ENCODE results near the gene DDA1. TPM values are rescaled to one million over a fixed set of nuclear protein-coding genes. Genes with fewer than 3 reads are reported as not detected.
A peak's percentile ranks its signal among the peaks of the same experiment; 100 is the strongest.

The DDA1 gene
- total RNA-seq, 1 donor from 2014 or later, result 21.9 TPM

DNA sequence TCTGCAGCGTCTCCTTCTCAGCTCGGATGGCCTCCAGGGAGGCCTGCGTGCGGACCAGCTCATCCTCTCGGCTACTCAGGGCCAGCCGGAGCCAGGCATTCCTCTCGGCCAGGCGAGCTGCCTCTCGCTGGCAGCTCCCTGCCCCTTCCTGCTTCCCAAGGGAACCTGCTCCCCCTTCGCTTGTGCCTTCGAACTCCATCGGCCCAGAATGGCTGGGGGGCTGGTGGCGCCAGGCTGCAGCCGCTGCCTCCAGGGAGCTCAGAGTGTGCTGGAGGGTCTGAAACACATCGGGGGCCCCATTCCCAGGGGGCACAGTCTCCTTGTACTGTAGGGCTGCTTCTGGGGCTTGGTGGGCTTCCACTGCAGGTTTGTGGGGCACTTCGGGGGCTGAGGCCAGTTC is 46.8 kb upstream of the DDA1 start:
- TF ChIP-seq EZH2 (IDR thresholded peaks at IDR 0.05) (no peak), EZH2phosphoT487 (IDR thresholded peaks at IDR 0.05) (no peak)
- TF ChIP-seq, protein P1, sequence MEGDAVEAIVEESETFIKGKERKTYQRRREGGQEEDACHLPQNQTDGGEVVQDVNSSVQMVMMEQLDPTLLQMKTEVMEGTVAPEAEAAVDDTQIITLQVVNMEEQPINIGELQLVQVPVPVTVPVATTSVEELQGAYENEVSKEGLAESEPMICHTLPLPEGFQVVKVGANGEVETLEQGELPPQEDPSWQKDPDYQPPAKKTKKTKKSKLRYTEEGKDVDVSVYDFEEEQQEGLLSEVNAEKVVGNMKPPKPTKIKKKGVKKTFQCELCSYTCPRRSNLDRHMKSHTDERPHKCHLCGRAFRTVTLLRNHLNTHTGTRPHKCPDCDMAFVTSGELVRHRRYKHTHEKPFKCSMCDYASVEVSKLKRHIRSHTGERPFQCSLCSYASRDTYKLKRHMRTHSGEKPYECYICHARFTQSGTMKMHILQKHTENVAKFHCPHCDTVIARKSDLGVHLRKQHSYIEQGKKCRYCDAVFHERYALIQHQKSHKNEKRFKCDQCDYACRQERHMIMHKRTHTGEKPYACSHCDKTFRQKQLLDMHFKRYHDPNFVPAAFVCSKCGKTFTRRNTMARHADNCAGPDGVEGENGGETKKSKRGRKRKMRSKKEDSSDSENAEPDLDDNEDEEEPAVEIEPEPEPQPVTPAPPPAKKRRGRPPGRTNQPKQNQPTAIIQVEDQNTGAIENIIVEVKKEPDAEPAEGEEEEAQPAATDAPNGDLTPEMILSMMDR (IDR thresholded peaks at IDR 0.05), result no peak
- Histone ChIP-seq H3K9ac (no peak overlapping the region), H4K20me1 (ENCODE audit: low read depth) (no peaks in the 10 kb centered on the region), H3K4me2 (no peak overlapping the region), H2AFZ (replicated peaks) (no peak overlapping the region), H3K4me1 (no peaks in the 10 kb centered on the region), H3F3A (ENCODE audit: low read depth) (peaks cover 20% of the 10 kb centered on the region), H3K27me3 (no peaks in the 10 kb centered on the region), H3K36me3 (no peaks in the 10 kb centered on the region), H3K9me3 (ENCODE audit: low read depth) (no peaks in the 10 kb centered on the region), H3K79me2 (ENCODE audit: low read depth) (peaks cover 2% of the 10 kb centered on the region), H3K4me3 (no peak overlapping the region), H3K27ac (no peak overlapping the region)
- Mint-ChIP-seq H3K36me3 (no peaks in the 10 kb centered on the region), H3K27ac (peak overlapping the region; percentile 82), H3K4me1 (peaks cover 23% of the 10 kb centered on the region), H3K27me3 (ENCODE audit: insufficient read depth, low read depth) (peaks cover 10% of the 10 kb centered on the region), H3K4me3 (peak overlapping the region; percentile 33), H3K9me3 (no peaks in the 10 kb centered on the region)
- DNase-seq (ENCODE audit: low spot score), result no peak

DNA sequence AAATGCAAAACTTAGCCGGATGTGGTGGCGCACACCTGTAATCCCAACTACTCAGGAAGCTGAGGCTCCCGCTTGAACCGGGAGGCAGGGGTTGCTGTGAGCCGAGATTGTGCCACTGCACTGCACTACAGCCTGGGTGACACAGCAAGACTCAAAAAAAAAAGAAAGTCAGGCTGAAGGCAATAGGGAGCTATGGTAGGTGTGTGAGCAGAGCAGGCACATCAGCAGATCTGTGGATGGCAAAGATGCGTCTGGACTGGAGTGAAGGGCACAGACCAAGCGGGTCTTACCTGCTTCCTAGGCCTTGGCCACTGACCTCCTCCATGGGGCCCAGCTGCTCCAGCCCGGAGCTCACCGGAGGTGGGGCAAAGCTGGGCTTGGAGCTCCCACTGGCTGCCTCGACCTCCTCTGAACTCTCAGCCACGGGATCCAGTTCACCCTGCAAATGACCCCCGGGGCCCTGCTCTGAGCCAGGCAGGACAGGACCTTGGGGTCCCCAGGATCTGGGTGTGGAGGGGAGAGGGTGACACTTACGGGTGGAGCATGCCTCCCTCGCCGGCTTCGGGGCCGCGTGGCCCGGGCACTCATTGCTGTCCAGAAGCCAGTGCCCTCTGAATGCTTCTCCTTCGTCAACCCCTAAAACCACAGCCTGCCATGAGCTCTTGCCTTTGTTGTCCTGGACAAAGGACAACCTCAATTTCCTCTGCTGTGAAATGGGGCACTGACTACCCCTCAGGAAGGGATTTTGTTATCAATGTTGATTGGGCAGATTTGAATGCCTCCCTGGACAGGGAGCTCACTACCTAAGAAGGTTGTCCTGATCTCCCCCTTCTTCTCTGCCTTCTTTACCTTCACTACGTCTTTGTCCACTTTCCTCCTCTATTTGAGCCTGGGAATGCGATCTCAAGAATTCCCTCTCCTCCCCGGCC is 45.4 kb upstream of the DDA1 start:
- no peak for DNase-seq (ENCODE audit: low spot score)
- Histone ChIP-seq H3K79me2 (ENCODE audit: low read depth) (peaks cover 16% of the 10 kb centered on the region), H2AFZ (replicated peaks) (peak overlapping the region; percentile 87)

DNA sequence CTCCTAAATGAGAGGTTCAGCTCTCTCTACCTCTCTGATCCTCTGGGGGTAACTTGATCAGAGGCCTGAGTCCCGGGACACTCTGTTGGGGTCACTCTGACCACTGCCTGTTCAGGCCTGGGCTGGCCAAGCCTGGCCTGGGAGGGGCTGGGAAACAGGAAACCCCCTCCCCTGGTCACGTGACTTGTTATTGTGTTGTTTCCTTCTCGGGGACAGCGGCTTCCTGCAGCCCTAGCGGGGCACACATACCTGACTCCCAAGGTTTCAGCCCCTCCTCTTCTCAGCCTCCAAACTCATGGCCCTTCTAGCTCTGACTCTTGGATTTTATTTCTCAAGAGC is 44.8 kb upstream of the DDA1 start, which contains the start of gene USHBP1:
Gene USHBP1, minus strand, starts transcription at position 105 of the 339 bp plus-strand sequence. CDS start 446 bp downstream, outside the sequence.
- H3K36me3 ChIP-seq, result no peaks in the 10 kb centered on the region
- H4K20me1 ChIP-seq (ENCODE audit: low read depth), result no peaks in the 10 kb centered on the region
- H3F3A ChIP-seq (ENCODE audit: low read depth), result peaks cover 23% of the 10 kb centered on the region
- H3K27me3 ChIP-seq, result no peaks in the 10 kb centered on the region
- H3K4me3 ChIP-seq, result no peak within 1 kb of the TSS
- peak within 1 kb of the TSS; percentile 87 for H2AFZ ChIP-seq (replicated peaks)
- H3K4me2 ChIP-seq, result no peak within 1 kb of the TSS
- H3K9ac ChIP-seq, result no peak within 1 kb of the TSS
- no peaks in the 10 kb centered on the region for H3K9me3 ChIP-seq (ENCODE audit: low read depth)
- Mint-ChIP-seq H3K4me3 (no peak within 1 kb of the TSS), H3K36me3 (no peaks in the 10 kb centered on the region), H3K4me1 (peaks cover 29% of the 10 kb centered on the region), H3K27ac (peak within 1 kb of the TSS; percentile 85), H3K9me3 (no peaks in the 10 kb centered on the region), H3K27me3 (ENCODE audit: insufficient read depth, low read depth) (peaks cover 6% of the 10 kb centered on the region)
- H3K27ac ChIP-seq, result no peak within 1 kb of the TSS
- H3K79me2 ChIP-seq (ENCODE audit: low read depth), result peaks cover 17% of the 10 kb centered on the region
- DNase-seq (ENCODE audit: low spot score), result no peak
- H3K4me1 ChIP-seq, result peaks cover 5% of the 10 kb centered on the region
- no peak for TF ChIP-seq EZH2phosphoT487 (IDR thresholded peaks at IDR 0.05)

More for the DNA sequence above, 45.4 kb upstream of the DDA1 start:
- Mint-ChIP-seq H3K27me3 (ENCODE audit: insufficient read depth, low read depth) (peaks cover 10% of the 10 kb centered on the region), H3K36me3 (no peaks in the 10 kb centered on the region), H3K4me1 (peaks cover 29% of the 10 kb centered on the region), H3K27ac (peak overlapping the region; percentile 85), H3K4me3 (peak overlapping the region; percentile 6), H3K9me3 (no peaks in the 10 kb centered on the region)
- TF ChIP-seq EZH2phosphoT487 (IDR thresholded peaks at IDR 0.05) (no peak), EZH2 (IDR thresholded peaks at IDR 0.05) (no peak)
- TF ChIP-seq, protein P1 (IDR thresholded peaks at IDR 0.05), result no peak
- Histone ChIP-seq H3K27me3 (no peaks in the 10 kb centered on the region), H4K20me1 (ENCODE audit: low read depth) (no peaks in the 10 kb centered on the region), H3K27ac (no peak overlapping the region), H3K9me3 (ENCODE audit: low read depth) (no peaks in the 10 kb centered on the region), H3K4me1 (peaks cover 5% of the 10 kb centered on the region), H3K4me3 (no peak overlapping the region), H3K9ac (no peak overlapping the region), H3F3A (ENCODE audit: low read depth) (peaks cover 23% of the 10 kb centered on the region), H3K36me3 (no peaks in the 10 kb centered on the region), H3K4me2 (no peak overlapping the region)

DNA sequence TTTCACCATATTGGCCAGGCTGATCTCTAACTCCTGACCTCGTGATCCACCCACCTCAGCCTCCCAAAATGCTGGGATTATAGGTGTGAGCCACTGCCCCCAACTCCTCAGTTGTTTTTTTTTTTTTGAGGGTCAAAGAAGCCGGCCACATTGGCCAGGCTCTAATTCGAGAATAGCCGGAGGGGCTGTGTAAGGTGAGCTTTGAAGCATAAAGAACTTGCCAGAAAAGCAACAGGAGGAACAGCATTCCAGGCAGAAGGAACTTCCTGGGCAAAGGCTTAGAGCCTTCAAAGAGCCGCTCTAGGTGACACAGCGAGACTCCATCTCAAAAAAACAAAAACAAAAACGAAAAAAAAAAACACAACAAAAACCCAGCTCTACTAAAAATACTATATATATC is 43.3 kb upstream of the DDA1 start:
- H3K36me3 Mint-ChIP-seq, result peaks cover 2% of the 10 kb centered on the region
- peaks cover 23% of the 10 kb centered on the region for H3F3A ChIP-seq (ENCODE audit: low read depth)
- H3K9ac ChIP-seq, result no peak overlapping the region
- no peak for DNase-seq (ENCODE audit: low spot score)
- no peak overlapping the region for H3K4me3 Mint-ChIP-seq
- H3K9me3 Mint-ChIP-seq, result no peaks in the 10 kb centered on the region
- peaks cover 17% of the 10 kb centered on the region for H3K79me2 ChIP-seq (ENCODE audit: low read depth)
- peaks cover 5% of the 10 kb centered on the region for H3K4me1 ChIP-seq
- no peak overlapping the region for H2AFZ ChIP-seq (replicated peaks)
- no peaks in the 10 kb centered on the region for H3K27me3 ChIP-seq
- no peak overlapping the region for H3K4me2 ChIP-seq
- no peaks in the 10 kb centered on the region for H3K36me3 ChIP-seq
- no peak overlapping the region for H3K27ac Mint-ChIP-seq
- H4K20me1 ChIP-seq (ENCODE audit: low read depth), result no peaks in the 10 kb centered on the region
- peaks cover 24% of the 10 kb centered on the region for H3K4me1 Mint-ChIP-seq
- H3K27me3 Mint-ChIP-seq (ENCODE audit: insufficient read depth, low read depth), result peaks cover 5% of the 10 kb centered on the region
- H3K4me3 ChIP-seq, result no peak overlapping the region
- TF ChIP-seq, protein P1 (IDR thresholded peaks at IDR 0.05), result no peak
- TF ChIP-seq EZH2phosphoT487 (IDR thresholded peaks at IDR 0.05) (no peak), EZH2 (IDR thresholded peaks at IDR 0.05) (no peak)
- no peak overlapping the region for H3K27ac ChIP-seq
- H3K9me3 ChIP-seq (ENCODE audit: low read depth), result no peaks in the 10 kb centered on the region
